Measurements from ENCODE around the gene TBL1XR1.

The TBL1XR1 gene

GRCh38 chr3:177066068-177066467 is 131.2 kb downstream of the TBL1XR1 start:
- Histone ChIP-seq H3K4me1 (ENCODE audit: control insufficient read depth, insufficient read depth, low read length) (no peaks in the 10 kb centered on the region), H3K27me3 (ENCODE audit: control insufficient read depth, insufficient read depth, low read length) (no peaks in the 10 kb centered on the region), H3K9ac (ENCODE audit: low read depth, low read length) (no peak overlapping the region), H3K9me3 (ENCODE audit: control insufficient read depth, insufficient read depth, low read length) (no peaks in the 10 kb centered on the region), H3K4me3 (ENCODE audit: low read depth, low read length) (no peak overlapping the region), H3K36me3 (ENCODE audit: control insufficient read depth, insufficient read depth, low read length) (no peaks in the 10 kb centered on the region)

- Histone ChIP-seq H3K36me3 (ENCODE audit: control insufficient read depth, insufficient read depth, low read length) (no peaks in the 10 kb centered on the region), H3K27me3 (ENCODE audit: control insufficient read depth, insufficient read depth, low read length) (no peaks in the 10 kb centered on the region), H3K9me3 (ENCODE audit: control insufficient read depth, insufficient read depth, low read length) (no peaks in the 10 kb centered on the region), H3K4me3 (ENCODE audit: low read depth, low read length) (no peak overlapping the region), H3K4me1 (ENCODE audit: control insufficient read depth, insufficient read depth, low read length) (no peaks in the 10 kb centered on the region), H3K9ac (ENCODE audit: low read depth, low read length) (no peak overlapping the region)
Measured at GRCh38 chr3:177065285-177066033, 131.8 kb downstream of the TBL1XR1 start.

- Histone ChIP-seq H3K4me3 (ENCODE audit: low read depth, low read length) (no peak overlapping the region), H3K36me3 (ENCODE audit: control insufficient read depth, insufficient read depth, low read length) (no peaks in the 10 kb centered on the region), H3K4me1 (ENCODE audit: control insufficient read depth, insufficient read depth, low read length) (no peaks in the 10 kb centered on the region)
Measured at GRCh38 chr3:177062052-177062732, 135.1 kb downstream of the TBL1XR1 start.

GRCh38 chr3:177061369-177061768 is 135.9 kb downstream of the TBL1XR1 start:
- Histone ChIP-seq H3K36me3 (ENCODE audit: control insufficient read depth, insufficient read depth, low read length) (no peaks in the 10 kb centered on the region), H3K4me1 (ENCODE audit: control insufficient read depth, insufficient read depth, low read length) (peaks cover 4% of the 10 kb centered on the region), H3K9ac (ENCODE audit: low read depth, low read length) (no peak overlapping the region), H3K9me3 (ENCODE audit: control insufficient read depth, insufficient read depth, low read length) (no peaks in the 10 kb centered on the region), H3K4me3 (ENCODE audit: low read depth, low read length) (no peak overlapping the region), H3K27me3 (ENCODE audit: control insufficient read depth, insufficient read depth, low read length) (no peaks in the 10 kb centered on the region)

More at GRCh38 chr3:177062052-177062732, 135.1 kb downstream of the TBL1XR1 start:
- Histone ChIP-seq H3K9ac (ENCODE audit: low read depth, low read length) (no peak overlapping the region), H3K9me3 (ENCODE audit: control insufficient read depth, insufficient read depth, low read length) (no peaks in the 10 kb centered on the region), H3K27me3 (ENCODE audit: control insufficient read depth, insufficient read depth, low read length) (no peaks in the 10 kb centered on the region)

- H3K36me3 ChIP-seq (ENCODE audit: control insufficient read depth, insufficient read depth, low read length) = no peaks in the 10 kb centered on the region
- peaks cover 13% of the 10 kb centered on the region for H3K4me1 ChIP-seq (ENCODE audit: control insufficient read depth, insufficient read depth, low read length)
- H3K9ac ChIP-seq (ENCODE audit: low read depth, low read length) = no peak overlapping the region
- no peaks in the 10 kb centered on the region for H3K9me3 ChIP-seq (ENCODE audit: control insufficient read depth, insufficient read depth, low read length)
- H3K4me3 ChIP-seq (ENCODE audit: low read depth, low read length) = no peak overlapping the region
- H3K27me3 ChIP-seq (ENCODE audit: control insufficient read depth, insufficient read depth, low read length) = no peaks in the 10 kb centered on the region
Measured at GRCh38 chr3:177060492-177060891, 136.8 kb downstream of the TBL1XR1 start.

GRCh38 chr3:177058648-177059047 is 138.6 kb downstream of the TBL1XR1 start:
- Histone ChIP-seq H3K9ac (ENCODE audit: low read depth, low read length) (no peak overlapping the region), H3K36me3 (ENCODE audit: control insufficient read depth, insufficient read depth, low read length) (no peaks in the 10 kb centered on the region), H3K9me3 (ENCODE audit: control insufficient read depth, insufficient read depth, low read length) (no peaks in the 10 kb centered on the region), H3K4me1 (ENCODE audit: control insufficient read depth, insufficient read depth, low read length) (peaks cover 13% of the 10 kb centered on the region), H3K4me3 (ENCODE audit: low read depth, low read length) (no peak overlapping the region), H3K27me3 (ENCODE audit: control insufficient read depth, insufficient read depth, low read length) (no peaks in the 10 kb centered on the region)

GRCh38 chr3:177057768-177058167 is 139.5 kb downstream of the TBL1XR1 start:
- no peaks in the 10 kb centered on the region for H3K27me3 ChIP-seq (ENCODE audit: control insufficient read depth, insufficient read depth, low read length)

GRCh38 chr3:177056927-177057326 is 140.4 kb downstream of the TBL1XR1 start:
- no peaks in the 10 kb centered on the region for H3K36me3 ChIP-seq (ENCODE audit: control insufficient read depth, insufficient read depth, low read length)
- no peaks in the 10 kb centered on the region for H3K9me3 ChIP-seq (ENCODE audit: control insufficient read depth, insufficient read depth, low read length)
- no peaks in the 10 kb centered on the region for H3K27me3 ChIP-seq (ENCODE audit: control insufficient read depth, insufficient read depth, low read length)
- H3K4me1 ChIP-seq (ENCODE audit: control insufficient read depth, insufficient read depth, low read length) = peaks cover 13% of the 10 kb centered on the region
- H3K4me3 ChIP-seq (ENCODE audit: low read depth, low read length) = no peak overlapping the region
- H3K9ac ChIP-seq (ENCODE audit: low read depth, low read length) = no peak overlapping the region

More at GRCh38 chr3:177057768-177058167, 139.5 kb downstream of the TBL1XR1 start:
- Histone ChIP-seq H3K9ac (ENCODE audit: low read depth, low read length) (no peak overlapping the region), H3K9me3 (ENCODE audit: control insufficient read depth, insufficient read depth, low read length) (no peaks in the 10 kb centered on the region), H3K36me3 (ENCODE audit: control insufficient read depth, insufficient read depth, low read length) (no peaks in the 10 kb centered on the region), H3K4me3 (ENCODE audit: low read depth, low read length) (no peak overlapping the region), H3K4me1 (ENCODE audit: control insufficient read depth, insufficient read depth, low read length) (peaks cover 13% of the 10 kb centered on the region)

GRCh38 chr3:177055605-177056571 is 141.4 kb downstream of the TBL1XR1 start:
- peaks cover 13% of the 10 kb centered on the region for H3K4me1 ChIP-seq (ENCODE audit: control insufficient read depth, insufficient read depth, low read length)
- H3K4me3 ChIP-seq (ENCODE audit: low read depth, low read length) = no peak overlapping the region
- no peak overlapping the region for H3K9ac ChIP-seq (ENCODE audit: low read depth, low read length)
- no peaks in the 10 kb centered on the region for H3K9me3 ChIP-seq (ENCODE audit: control insufficient read depth, insufficient read depth, low read length)
- no peaks in the 10 kb centered on the region for H3K36me3 ChIP-seq (ENCODE audit: control insufficient read depth, insufficient read depth, low read length)
- H3K27me3 ChIP-seq (ENCODE audit: control insufficient read depth, insufficient read depth, low read length) = no peaks in the 10 kb centered on the region

- peaks cover 13% of the 10 kb centered on the region for H3K4me1 ChIP-seq (ENCODE audit: control insufficient read depth, insufficient read depth, low read length)
- H3K4me3 ChIP-seq (ENCODE audit: low read depth, low read length) = no peak overlapping the region
- no peaks in the 10 kb centered on the region for H3K9me3 ChIP-seq (ENCODE audit: control insufficient read depth, insufficient read depth, low read length)
- H3K9ac ChIP-seq (ENCODE audit: low read depth, low read length) = no peak overlapping the region
- peaks cover 3% of the 10 kb centered on the region for H3K36me3 ChIP-seq (ENCODE audit: control insufficient read depth, insufficient read depth, low read length)
- no peaks in the 10 kb centered on the region for H3K27me3 ChIP-seq (ENCODE audit: control insufficient read depth, insufficient read depth, low read length)
Measured at GRCh38 chr3:177053107-177053506, 144.2 kb downstream of the TBL1XR1 start.

GRCh38 chr3:177051411-177051810 is 145.9 kb downstream of the TBL1XR1 start:
- no peak overlapping the region for H3K9ac ChIP-seq (ENCODE audit: low read depth, low read length)
- H3K36me3 ChIP-seq (ENCODE audit: control insufficient read depth, insufficient read depth, low read length) = peaks cover 8% of the 10 kb centered on the region
- H3K27me3 ChIP-seq (ENCODE audit: control insufficient read depth, insufficient read depth, low read length) = no peaks in the 10 kb centered on the region

More at GRCh38 chr3:177051411-177051810, 145.9 kb downstream of the TBL1XR1 start:
- Histone ChIP-seq H3K4me3 (ENCODE audit: low read depth, low read length) (no peak overlapping the region), H3K4me1 (ENCODE audit: control insufficient read depth, insufficient read depth, low read length) (peaks cover 21% of the 10 kb centered on the region), H3K9me3 (ENCODE audit: control insufficient read depth, insufficient read depth, low read length) (no peaks in the 10 kb centered on the region)

All from iPS-15b (cell line).